CD4-positive, CD25-positive, alpha-beta regulatory T cell (primary cell): ENCODE measurements around the gene DEAF1. TPM values are rescaled to one million over a fixed set of nuclear protein-coding genes. Genes with fewer than 3 reads are reported as not detected.

Experiments used
- ATAC-seq, 2 donors: fragments of 150-1000 bp; cut with Tn5 transposase; one replicate each; pipeline ENCODE4 v1.10.0; 2021; ENCODE audit warnings: low read depth in 2 of 2, moderate number of reproducible peaks in 2 of 2, moderate library complexity in 1 of 2
- DNase-seq, 3 donors: peaks; one replicate each; pipeline versions ENCODE4 v3.0.0 to v3.0.0-alpha.2; 2012 to 2022; ENCODE audit warnings: mixed read lengths in 1 of 3
- H3K27ac ChIP-seq: one replicate; pipeline ENCODE4 v1.7.0; 2013; ENCODE audit warnings: mild to moderate bottlenecking, low read length; ENCODE audit not compliant: insufficient read depth, poor library complexity, severe bottlenecking
- H3K27me3 ChIP-seq: one replicate; pipeline ENCODE4 v1.7.0; 2013; ENCODE audit warnings: low read length; ENCODE audit not compliant: control insufficient read depth, insufficient read depth
- H3K36me3 ChIP-seq: one replicate; pipeline ENCODE4 v1.7.0; 2013; ENCODE audit warnings: mild to moderate bottlenecking, low read length, moderate library complexity; ENCODE audit not compliant: control insufficient read depth, insufficient read depth
- H3K4me1 ChIP-seq: 2 replicates; pipeline ENCODE4 v1.7.0; 2013; ENCODE audit warnings: mild to moderate bottlenecking, low read length; ENCODE audit not compliant: insufficient read depth, control insufficient read depth, poor library complexity, severe bottlenecking
- H3K4me3 ChIP-seq: one replicate; pipeline ENCODE4 v1.7.0; 2013; ENCODE audit warnings: low read depth, mild to moderate bottlenecking, low read length, moderate library complexity
- H3K9me3 ChIP-seq, 2 experiments: 1 replicate in 1 of 2; 2 replicates in 1 of 2; pipeline ENCODE4 v1.7.0; 2013; ENCODE audit warnings: low read length in 2 of 2, mild to moderate bottlenecking in 1 of 2, moderate library complexity in 1 of 2; ENCODE audit not compliant: control insufficient read depth in 2 of 2
- H3K27ac Mint-ChIP-seq, 3 donors: one replicate each; pipeline ENCODE4 v1.8.0; 2020 to 2022; ENCODE audit warnings: mild to moderate bottlenecking in 3 of 3, mixed read lengths in 3 of 3, moderate library complexity in 2 of 3
- H3K27me3 Mint-ChIP-seq: one replicate; pipeline ENCODE4 v1.8.0; 2022; ENCODE audit warnings: mild to moderate bottlenecking, mixed read lengths
- H3K36me3 Mint-ChIP-seq: one replicate; pipeline ENCODE4 v1.8.0; 2020; ENCODE audit warnings: mixed read lengths
- H3K4me1 Mint-ChIP-seq, 4 donors: one replicate each; pipeline ENCODE4 v1.8.0; 2020 to 2022; ENCODE audit warnings: mixed read lengths in 4 of 4, mild to moderate bottlenecking in 1 of 4
- H3K4me3 Mint-ChIP-seq, 4 donors: one replicate each; pipeline ENCODE4 v1.8.0; 2020 to 2022; ENCODE audit warnings: mild to moderate bottlenecking in 4 of 4, mixed read lengths in 4 of 4, moderate library complexity in 3 of 4
- H3K9me3 Mint-ChIP-seq, 7 donors: one replicate each; pipeline ENCODE4 v1.8.0; 2020 to 2022; ENCODE audit warnings: mixed read lengths in 7 of 7, mild to moderate bottlenecking in 3 of 7, moderate library complexity in 2 of 7
- polyA plus RNA-seq, 4 donors: library from polyadenylated mRNA; unstranded; fragments of 300-500 nt; fragmentation: Illumina TruSeq; gene quantifications; one replicate each; pipeline ENCODE4 v1.2.3, GENCODE V29; 2021
- total RNA-seq: library from RNA; stranded (reverse); gene quantifications from one replicate; pipeline ENCODE4 v1.2.3, GENCODE V29; 2022

Gene DEAF1
- total and polyA plus RNA-seq, 5 donors from 2014 or later = 33.5 to 84.1 (median 37.7) TPM

- no peaks in the 10 kb centered on the region for H3K9me3 Mint-ChIP-seq
- H3K36me3 Mint-ChIP-seq = no peaks in the 10 kb centered on the region
- peak overlapping the region; percentile 27 to 77 (median 42) for H3K4me3 Mint-ChIP-seq
- H3K27ac Mint-ChIP-seq = no peak overlapping the region
- Histone ChIP-seq H3K36me3 (no peaks in the 10 kb centered on the region), H3K4me1 (peaks cover 60% of the 10 kb centered on the region), H3K9me3 (no peaks in the 10 kb centered on the region), H3K27ac (no peak overlapping the region), H3K27me3 (no peaks in the 10 kb centered on the region), H3K4me3 (no peak overlapping the region)
- ATAC-seq (no peak), DNase-seq (no peak)
- peaks cover 0 to 30% (median 9%) of the 10 kb centered on the region in 4 donors for H3K4me1 Mint-ChIP-seq
- peaks cover 7% of the 10 kb centered on the region for H3K27me3 Mint-ChIP-seq
These were observed 29.9 kb upstream of the DEAF1 start for GRCh38 chr11:724778-725386.

DNA sequence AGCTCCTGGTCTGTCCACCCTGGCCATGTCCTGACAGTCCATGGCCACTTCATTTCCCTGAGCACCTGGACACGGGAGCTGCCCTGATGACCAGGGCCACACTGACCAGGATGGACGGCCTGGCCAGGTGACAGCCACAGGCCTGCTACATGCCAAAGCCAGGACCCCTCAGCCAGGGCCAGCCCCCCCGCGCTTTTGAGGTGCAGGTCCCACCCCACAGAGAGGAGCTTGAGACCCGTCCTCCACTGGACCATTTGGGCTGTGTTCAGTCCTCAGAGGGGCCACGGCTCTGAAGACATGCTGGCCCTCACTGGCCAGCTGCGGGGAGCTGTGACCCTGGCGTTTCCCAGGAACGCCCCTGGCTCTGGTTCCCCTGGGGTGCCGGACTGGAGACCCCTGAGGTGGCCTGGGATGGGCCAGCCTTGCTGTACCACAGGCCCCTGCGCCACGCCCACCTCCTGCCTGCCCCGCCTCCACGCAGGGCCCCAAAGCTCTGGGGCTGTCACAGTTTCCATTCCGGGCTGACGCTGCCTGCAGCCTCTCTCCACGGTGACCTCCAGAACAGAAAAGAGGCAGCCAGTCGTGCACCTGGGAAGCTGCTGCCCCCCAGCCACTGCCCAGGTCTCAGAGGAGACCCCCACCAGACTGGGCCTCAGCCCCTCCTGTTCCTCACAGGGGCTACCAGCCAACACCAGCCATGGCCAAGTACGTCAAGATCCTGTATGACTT, 29.2 kb upstream of the DEAF1 start:
- H3K27ac Mint-ChIP-seq = peak overlapping the region in 1 of 3 donors; percentile 63
- peak overlapping the region in 3 of 4 donors; percentile 24 to 67 (median 33) for H3K4me3 Mint-ChIP-seq
- peaks cover 0 to 33% (median 9%) of the 10 kb centered on the region in 4 donors for H3K4me1 Mint-ChIP-seq
- no peak overlapping the region for H3K27ac ChIP-seq
- H3K27me3 ChIP-seq = no peaks in the 10 kb centered on the region
- H3K27me3 Mint-ChIP-seq = peaks cover 10% of the 10 kb centered on the region
- ATAC-seq (no peak), DNase-seq (no peak)
- H3K36me3 Mint-ChIP-seq = no peaks in the 10 kb centered on the region
- H3K4me3 ChIP-seq = no peak overlapping the region
- H3K9me3 ChIP-seq = no peaks in the 10 kb centered on the region
- H3K4me1 ChIP-seq = peaks cover 60% of the 10 kb centered on the region
- H3K9me3 Mint-ChIP-seq = no peaks in the 10 kb centered on the region
- H3K36me3 ChIP-seq = no peaks in the 10 kb centered on the region

DNA sequence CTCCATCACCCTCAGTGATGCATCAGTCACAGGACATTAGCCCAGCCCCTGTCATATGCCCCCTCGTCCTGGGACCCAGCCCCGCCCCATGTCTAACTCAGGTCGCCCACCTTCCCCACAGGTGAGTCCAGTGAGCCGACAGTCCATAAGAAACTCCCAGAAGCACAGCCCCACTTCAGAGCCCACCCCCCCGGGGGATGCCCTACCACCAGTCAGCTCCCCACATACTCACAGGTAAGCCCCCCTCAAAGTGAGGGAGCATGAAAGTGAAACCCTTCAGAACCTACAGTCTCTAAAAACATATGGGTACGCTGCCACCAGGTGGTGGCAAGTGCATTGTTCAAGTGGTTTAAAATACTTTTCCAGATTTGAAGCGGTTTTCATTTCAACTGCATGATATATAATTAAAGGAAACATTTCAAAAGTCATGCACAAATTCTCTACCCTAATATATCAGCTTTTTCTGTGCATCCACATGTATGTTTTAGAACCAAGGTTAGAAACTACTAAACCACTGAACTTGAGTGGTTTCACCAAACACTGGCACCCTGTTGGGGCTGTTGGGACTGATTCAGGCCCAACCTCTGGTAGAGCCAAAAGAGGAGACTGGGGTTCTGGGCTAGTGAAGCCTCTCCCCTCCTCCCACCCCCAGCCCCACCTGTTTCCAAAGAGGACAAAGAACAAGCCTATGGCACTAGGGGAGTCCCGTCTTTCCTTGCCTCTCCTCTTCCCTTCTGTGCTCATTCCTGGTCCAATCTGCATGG, 28.3 kb upstream of the DEAF1 start:
- H3K9me3 Mint-ChIP-seq = no peaks in the 10 kb centered on the region
- no peaks in the 10 kb centered on the region for H3K36me3 ChIP-seq
- peak; percentile 16 to 41 for ATAC-seq
- no peak overlapping the region for H3K27ac ChIP-seq
- H3K27ac Mint-ChIP-seq = peak overlapping the region in 1 of 3 donors; percentile 71
- DNase-seq = peak; percentile 40 to 80 (median 66)
- no peak overlapping the region for H3K4me3 ChIP-seq
- H3K36me3 Mint-ChIP-seq = no peaks in the 10 kb centered on the region
- H3K27me3 ChIP-seq = no peaks in the 10 kb centered on the region
- peaks cover 13% of the 10 kb centered on the region for H3K27me3 Mint-ChIP-seq
- peaks cover 0 to 35% (median 9%) of the 10 kb centered on the region in 4 donors for H3K4me1 Mint-ChIP-seq
- H3K9me3 ChIP-seq = no peaks in the 10 kb centered on the region
- peaks cover 60% of the 10 kb centered on the region for H3K4me1 ChIP-seq
- H3K4me3 Mint-ChIP-seq = peak overlapping the region; percentile 67 to 97 (median 86)

GRCh38 chr11:722346-722811, 27.4 kb upstream of the DEAF1 start:
- peaks cover 52% of the 10 kb centered on the region for H3K4me1 ChIP-seq
- H3K9me3 Mint-ChIP-seq = no peaks in the 10 kb centered on the region
- H3K27me3 ChIP-seq = no peaks in the 10 kb centered on the region
- ATAC-seq = no peak
- peaks cover 0 to 30% (median 9%) of the 10 kb centered on the region in 4 donors for H3K4me1 Mint-ChIP-seq
- H3K36me3 Mint-ChIP-seq = no peaks in the 10 kb centered on the region
- peaks cover 13% of the 10 kb centered on the region for H3K27me3 Mint-ChIP-seq
- H3K27ac Mint-ChIP-seq = peak overlapping the region in 1 of 3 donors; percentile 83
- no peaks in the 10 kb centered on the region for H3K36me3 ChIP-seq
- H3K27ac ChIP-seq = no peak overlapping the region
- H3K4me3 Mint-ChIP-seq = no peak overlapping the region
- DNase-seq = no peak
- H3K4me3 ChIP-seq = no peak overlapping the region
- no peaks in the 10 kb centered on the region for H3K9me3 ChIP-seq

GRCh38 chr11:721741-722345, 26.8 kb upstream of the DEAF1 start:
- Mint-ChIP-seq H3K4me1 (peaks cover 0 to 26% (median 9%) of the 10 kb centered on the region in 4 donors), H3K9me3 (no peaks in the 10 kb centered on the region), H3K27ac (no peak overlapping the region), H3K4me3 (peak overlapping the region in 3 of 4 donors; percentile 44 to 77 (median 55)), H3K27me3 (peaks cover 13% of the 10 kb centered on the region), H3K36me3 (no peaks in the 10 kb centered on the region)
- Histone ChIP-seq H3K4me1 (peaks cover 48% of the 10 kb centered on the region), H3K27me3 (no peaks in the 10 kb centered on the region), H3K4me3 (no peak overlapping the region), H3K9me3 (no peaks in the 10 kb centered on the region), H3K36me3 (no peaks in the 10 kb centered on the region), H3K27ac (no peak overlapping the region)
- ATAC-seq (peak; percentile 47 to 59), DNase-seq (peak; percentile 49 to 68 (median 50))

DNA sequence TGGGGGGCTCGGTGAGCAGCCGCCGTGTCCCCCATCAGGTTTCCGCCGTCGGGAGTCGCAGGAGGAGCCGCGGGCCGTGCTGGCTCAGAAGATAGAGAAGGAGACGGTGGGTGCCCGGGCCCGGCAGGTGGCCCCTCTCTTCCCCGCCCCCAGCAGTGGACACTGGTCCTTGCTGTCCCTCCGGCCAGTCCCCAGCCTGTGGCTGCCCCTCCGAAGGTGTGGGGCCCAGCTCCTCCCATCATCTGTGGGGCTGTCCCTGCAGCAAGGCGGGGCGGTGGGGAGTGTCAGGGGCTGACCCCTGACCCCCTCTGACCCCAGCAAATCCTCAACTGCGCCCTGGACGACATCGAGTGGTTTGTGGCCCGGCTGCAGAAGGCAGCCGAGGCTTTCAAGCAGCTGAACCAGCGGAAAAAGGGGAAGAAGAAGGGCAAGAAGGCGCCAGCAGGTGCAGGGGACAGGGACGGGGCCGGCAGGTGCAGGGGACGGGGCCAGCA, 26.3 kb upstream of the DEAF1 start:
- peak in 1 of 2 donors; percentile 1 for ATAC-seq
- no peak for DNase-seq
- Mint-ChIP-seq H3K9me3 (no peaks in the 10 kb centered on the region), H3K4me3 (peak overlapping the region in 3 of 4 donors; percentile 44 to 77 (median 55)), H3K27me3 (peaks cover 13% of the 10 kb centered on the region), H3K36me3 (no peaks in the 10 kb centered on the region), H3K4me1 (peaks cover 0 to 23% (median 9%) of the 10 kb centered on the region in 4 donors), H3K27ac (no peak overlapping the region)
- Histone ChIP-seq H3K27ac (no peak overlapping the region), H3K4me3 (no peak overlapping the region), H3K4me1 (peaks cover 42% of the 10 kb centered on the region), H3K36me3 (no peaks in the 10 kb centered on the region), H3K27me3 (no peaks in the 10 kb centered on the region), H3K9me3 (no peaks in the 10 kb centered on the region)

DNA sequence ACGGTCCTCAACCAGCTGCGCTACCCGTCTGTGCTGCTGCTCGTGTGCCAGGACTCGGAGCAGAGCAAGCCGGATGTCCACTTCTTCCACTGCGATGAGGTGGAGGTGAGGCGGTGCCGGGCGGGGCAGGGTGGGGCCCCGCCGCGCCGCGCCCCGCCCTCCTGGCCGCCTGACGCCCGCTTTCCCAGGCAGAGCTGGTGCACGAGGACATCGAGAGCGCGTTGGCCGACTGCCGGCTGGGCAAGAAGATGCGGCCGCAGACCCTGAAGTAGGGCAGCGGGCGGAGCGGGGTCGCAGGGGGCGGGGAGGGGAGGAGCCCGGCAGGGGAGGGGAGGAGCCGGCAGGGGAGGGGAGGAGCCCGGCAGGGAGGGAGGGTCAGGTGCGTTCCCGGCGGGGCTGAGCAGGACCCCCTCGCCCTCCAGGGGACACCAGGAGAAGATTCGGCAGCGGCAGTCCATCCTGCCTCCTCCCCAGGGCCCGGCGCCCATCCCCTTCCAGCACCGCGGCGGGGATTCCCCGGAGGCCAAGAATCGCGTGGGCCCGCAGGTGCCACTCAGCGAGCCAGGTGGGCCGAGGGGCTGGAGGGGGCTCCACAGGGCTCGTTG, 25.7 kb upstream of the DEAF1 start:
- peak in 2 of 3 donors; percentile 35 to 66 for DNase-seq

More for the DNA sequence above, 25.7 kb upstream of the DEAF1 start:
- Mint-ChIP-seq H3K4me1 (peaks cover 0 to 23% (median 9%) of the 10 kb centered on the region in 4 donors), H3K4me3 (peak overlapping the region in 1 of 4 donors; percentile 52), H3K9me3 (no peaks in the 10 kb centered on the region), H3K27me3 (peaks cover 13% of the 10 kb centered on the region), H3K27ac (no peak overlapping the region), H3K36me3 (no peaks in the 10 kb centered on the region)
- Histone ChIP-seq H3K27me3 (no peaks in the 10 kb centered on the region), H3K9me3 (no peaks in the 10 kb centered on the region), H3K4me3 (no peak overlapping the region), H3K4me1 (peaks cover 37% of the 10 kb centered on the region), H3K27ac (no peak overlapping the region), H3K36me3 (no peaks in the 10 kb centered on the region)
- ATAC-seq = peak; percentile 22 to 69
